Bronchial epithelial cell (primary cell): ENCODE results near the gene BTNL8. TPM values are rescaled to one million over a fixed set of nuclear protein-coding genes. Genes with fewer than 3 reads are reported as not detected.

Source experiments
- DNase-seq: peaks from one replicate; pipeline ENCODE4 v3.0.0-alpha.2; 2010; ENCODE audit warnings: low read depth
- FAIRE-seq: peaks from 2 replicates; lab custom pipeline; 2011; peaks lifted over from hg19 to GRCh38; lab: Jason Lieb, UNC
- H3K27me3 ChIP-seq: 2 replicates; pipeline ENCODE4 v1.5.1; 2011; ENCODE audit warnings: low read length; ENCODE audit not compliant: control insufficient read depth, insufficient read depth
- H3K36me3 ChIP-seq: 2 replicates; pipeline ENCODE4 v1.5.1; 2011; ENCODE audit warnings: low read length; ENCODE audit not compliant: control insufficient read depth, insufficient read depth
- H3K4me3 ChIP-seq: 2 replicates; pipeline ENCODE4 v1.5.1; 2011; ENCODE audit warnings: mild to moderate bottlenecking, low read depth, low read length, control low read depth
- CTCF ChIP-seq: IDR thresholded peaks from 2 replicates; pipeline ENCODE4 v1.5.1; 2011; ENCODE audit warnings: mild to moderate bottlenecking, moderate library complexity, low read length, control low read depth, inconsistent platforms; ENCODE audit not compliant: insufficient read depth, severe bottlenecking
- total RNA-seq: library from RNA; depleted of rRNA; stranded (reverse); fragments of >200 nt; gene quantifications from 2 replicates; pipeline ENCODE4 v1.2.1, GENCODE V29; 2014

Gene BTNL8
- total RNA-seq, 1 donor from 2014 or later = not detected

- no peak for TF ChIP-seq CTCF
- no peak for DNase-seq
- no peaks in the 10 kb centered on the region for H3K36me3 ChIP-seq
- FAIRE-seq = no peak
- H3K27me3 ChIP-seq = no peaks in the 10 kb centered on the region
- no peak overlapping the region for H3K4me3 ChIP-seq
Measured at GRCh38 chr5:180990086-180990881, 91.3 kb downstream of the BTNL8 start.

- TF ChIP-seq CTCF = no peak
- no peaks in the 10 kb centered on the region for H3K36me3 ChIP-seq
- FAIRE-seq (no peak), DNase-seq (no peak)
- no peaks in the 10 kb centered on the region for H3K27me3 ChIP-seq
- H3K4me3 ChIP-seq = no peak overlapping the region
Measured at GRCh38 chr5:180990882-180991242, 91.9 kb downstream of the BTNL8 start.

Other genes with a start within 250 kb of the BTNL8 start
- under 0.01 TPM in 1 of 2 replicates, not detected in the other for gene FLT4, start 249.6 kb upstream of the BTNL8 start, total RNA-seq
- gene OR2Y1, start 159.1 kb upstream of the BTNL8 start, total RNA-seq = not detected in 2 replicates
- gene MGAT1, start 96.4 kb upstream of the BTNL8 start, total RNA-seq = 62.1 and 78.2 TPM in 2 replicates
- gene ZFP62, start 37.9 kb upstream of the BTNL8 start, total RNA-seq = 21.3 and 21.4 TPM in 2 replicates
- not detected in 2 replicates for gene BTNL3, start 89.7 kb downstream of the BTNL8 start, total RNA-seq
- 0.13 TPM in 1 of 2 replicates, not detected in the other for gene BTNL9, start 141.1 kb downstream of the BTNL8 start, total RNA-seq
- gene OR2V1, start 232.0 kb downstream of the BTNL8 start, total RNA-seq = not detected in 2 replicates
- not detected in 2 replicates for gene OR2V2, start 248.4 kb downstream of the BTNL8 start, total RNA-seq